ENCODE results near the gene KATNIP.

Gene KATNIP
- total RNA-seq: 19.0 to 42.1 (median 26.5) reads per million in 3 experiments

- peak; percentile 100 for DNase-seq
Measured at GRCh38 chr16:27549746-27550581, at the start of gene KATNIP, which contains the start of gene GTF3C1. KATNIP (plus strand) TSS chr16:27550144; CDS start chr16:27550171, 27 bp downstream. GTF3C1 (minus strand) TSS chr16:27549913; CDS start chr16:27549890, 23 bp downstream.

GRCh38 chr16:27500801-27501200 lies 49.1 kb upstream of the KATNIP start:
- DNase-seq: no peak

DNA sequence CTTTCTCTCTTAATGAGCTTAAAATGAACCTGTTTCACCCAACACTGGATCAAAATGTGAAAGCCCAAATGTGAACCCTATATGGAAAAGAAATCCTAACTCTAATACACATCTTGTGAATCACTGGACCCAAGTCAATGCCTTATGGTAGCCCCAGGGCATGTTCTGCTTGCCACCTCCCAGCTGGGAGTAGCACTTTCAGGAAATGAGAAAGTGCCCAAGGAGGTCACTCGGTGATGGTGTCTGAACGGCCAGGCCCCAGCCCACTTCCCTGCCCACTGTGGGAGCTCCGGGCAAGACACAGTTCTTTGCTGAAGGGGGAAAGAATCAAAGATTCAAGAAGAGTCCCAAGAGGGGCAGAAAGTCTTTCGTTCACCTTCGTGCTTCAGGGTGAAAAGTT lies 46.3 kb upstream of the KATNIP start:
- DNase-seq: no peak

DNA sequence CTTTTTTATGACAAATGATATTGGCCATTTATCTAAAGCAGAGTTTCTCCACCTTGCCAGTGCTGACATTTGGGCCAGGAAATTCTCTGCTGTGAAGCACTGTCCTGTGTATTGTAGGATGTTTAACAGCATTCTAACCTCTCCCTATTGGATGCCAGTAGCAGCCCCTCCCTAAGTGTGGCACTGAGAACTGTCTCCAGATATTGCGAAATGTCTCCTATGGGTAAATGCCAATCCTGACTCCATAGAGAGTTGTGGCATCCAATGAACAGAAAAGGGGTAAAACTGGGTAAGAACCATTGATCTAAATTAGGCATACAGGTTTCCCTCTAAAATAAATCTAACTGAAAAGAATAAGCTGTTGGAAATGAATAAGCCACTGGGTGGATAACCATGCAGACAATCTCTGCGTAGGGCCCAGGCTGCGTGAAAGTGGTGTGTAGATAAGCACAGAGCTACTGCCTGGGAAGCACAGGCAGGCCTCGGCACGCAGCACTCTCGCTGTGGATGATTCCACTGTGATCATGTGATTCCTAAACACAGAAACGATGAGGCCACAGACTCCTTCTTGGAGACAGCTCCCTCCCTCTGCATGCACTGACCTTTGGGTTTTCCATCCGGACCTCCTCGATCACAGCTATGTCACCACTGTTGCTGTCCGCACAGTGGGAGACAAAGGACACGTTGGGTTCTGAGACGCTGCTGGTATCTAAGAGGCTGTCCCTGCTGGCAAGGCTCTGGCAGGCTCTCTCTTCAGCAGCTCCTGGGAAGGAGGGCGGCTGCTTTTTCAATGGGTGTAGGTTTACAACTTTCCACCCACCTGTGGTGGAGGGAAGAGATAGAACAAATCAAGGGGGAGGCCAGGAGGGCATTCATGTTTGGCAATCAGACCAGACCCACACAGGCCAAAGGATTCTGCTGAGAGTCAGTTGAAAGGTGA lies 44.4 kb upstream of the KATNIP start:
- DNase-seq: no peak

GRCh38 chr16:27506771-27507170 lies 43.2 kb upstream of the KATNIP start:
- DNase-seq: no peak

- no peak for DNase-seq
Measured at GRCh38 chr16:27508476-27508875, 41.5 kb upstream of the KATNIP start.

DNA sequence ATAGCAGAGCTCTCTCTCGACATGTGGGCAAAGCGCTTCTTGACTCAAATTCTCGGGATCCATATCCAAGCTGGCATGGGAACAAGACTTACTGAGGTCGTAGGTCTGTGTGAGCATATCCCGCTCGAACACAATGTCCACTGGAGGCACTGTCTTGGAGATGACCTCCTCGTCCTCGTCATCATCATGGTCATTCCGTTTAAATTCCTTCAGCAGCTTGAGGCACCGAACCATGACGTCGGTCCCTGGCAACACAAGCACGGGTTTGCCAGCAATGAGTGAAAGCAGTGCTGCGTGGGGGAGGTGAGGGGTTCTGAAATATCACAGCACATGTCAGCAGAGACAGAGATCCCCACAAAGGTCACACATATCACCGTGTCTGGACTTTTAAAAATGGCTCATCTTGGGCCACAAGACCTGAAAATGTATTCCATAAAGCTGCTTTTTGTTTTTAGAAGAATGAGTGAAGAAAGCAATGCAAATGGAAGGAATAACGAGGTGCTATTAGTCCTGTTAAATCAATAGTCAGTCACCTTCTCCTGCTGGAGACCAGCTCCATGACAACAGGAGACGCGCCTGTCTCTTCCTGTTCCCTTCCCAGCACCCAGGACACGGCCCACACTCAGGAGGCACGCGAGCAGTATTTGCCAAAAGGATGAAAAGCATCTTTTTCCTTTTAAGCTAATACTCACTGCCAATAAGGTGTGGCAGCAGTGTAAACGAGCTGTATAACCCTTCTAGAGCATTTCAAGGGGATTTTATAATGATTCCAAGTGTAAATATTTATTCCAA lies 38.1 kb upstream of the KATNIP start:
- no peak for DNase-seq

- no peak for DNase-seq
Measured at GRCh38 chr16:27514806-27515205, 35.1 kb upstream of the KATNIP start.

DNA sequence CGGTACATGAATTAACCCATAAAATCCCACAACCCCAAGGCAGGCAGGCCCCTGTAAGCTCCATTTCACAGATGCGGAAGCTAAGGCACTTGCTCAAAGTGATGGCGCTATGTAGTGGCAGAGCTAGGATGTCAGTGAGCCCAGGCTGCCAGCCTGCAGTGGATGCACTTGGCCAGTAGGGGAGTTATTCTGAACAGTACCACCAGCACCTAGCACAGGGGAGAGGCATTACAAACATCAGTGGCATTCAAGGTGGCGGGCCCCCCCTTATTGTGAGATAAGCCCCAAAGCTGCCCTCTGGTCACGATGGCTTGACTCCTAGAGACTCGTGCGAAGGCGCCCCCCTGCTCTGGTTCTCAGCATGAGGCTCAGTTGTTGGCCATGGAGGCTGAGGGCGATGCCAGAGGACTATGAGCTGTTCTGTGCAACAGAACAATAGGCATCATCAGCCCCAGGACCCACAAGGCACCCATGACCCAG lies 34.0 kb upstream of the KATNIP start:
- DNase-seq: no peak

DNA sequence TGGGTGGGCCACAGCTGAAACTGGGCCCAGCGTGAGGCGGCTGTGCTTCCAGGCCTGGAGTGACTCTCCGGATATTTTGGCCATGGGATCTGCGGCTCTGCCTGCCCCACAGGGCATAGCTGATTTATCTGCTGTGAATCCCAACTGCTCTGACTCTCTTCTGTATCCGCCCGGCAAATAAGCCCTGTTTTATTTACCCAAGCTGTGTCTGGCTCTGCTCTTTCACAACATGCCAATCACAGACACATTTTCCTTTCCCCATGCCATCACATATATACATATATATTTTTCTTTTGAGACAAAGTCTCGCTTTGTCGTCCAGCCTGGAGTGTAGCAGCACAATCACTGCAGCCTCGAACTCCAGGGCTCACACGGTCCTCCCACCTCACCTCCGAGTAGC lies 33.6 kb upstream of the KATNIP start:
- DNase-seq: no peak

DNA sequence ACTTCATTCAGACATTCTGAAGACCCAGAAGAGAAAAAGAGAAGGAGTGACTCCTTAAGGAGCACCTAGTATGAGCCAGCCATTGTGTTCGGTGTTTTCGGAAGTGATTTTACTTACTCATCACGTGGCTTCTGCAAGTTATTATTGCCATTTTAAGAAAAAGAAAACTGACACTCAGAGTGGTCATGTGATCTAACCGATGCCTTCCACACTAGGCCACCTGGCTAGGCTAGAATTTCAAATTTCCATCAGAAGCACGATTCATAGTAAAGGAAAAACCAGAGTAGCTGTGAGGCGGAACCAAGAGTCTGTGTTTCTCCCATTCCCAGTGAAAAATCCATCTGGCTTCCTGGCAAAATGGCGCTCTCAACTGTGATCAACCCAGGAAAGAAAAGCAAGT lies 32.3 kb upstream of the KATNIP start:
- DNase-seq: no peak

DNA sequence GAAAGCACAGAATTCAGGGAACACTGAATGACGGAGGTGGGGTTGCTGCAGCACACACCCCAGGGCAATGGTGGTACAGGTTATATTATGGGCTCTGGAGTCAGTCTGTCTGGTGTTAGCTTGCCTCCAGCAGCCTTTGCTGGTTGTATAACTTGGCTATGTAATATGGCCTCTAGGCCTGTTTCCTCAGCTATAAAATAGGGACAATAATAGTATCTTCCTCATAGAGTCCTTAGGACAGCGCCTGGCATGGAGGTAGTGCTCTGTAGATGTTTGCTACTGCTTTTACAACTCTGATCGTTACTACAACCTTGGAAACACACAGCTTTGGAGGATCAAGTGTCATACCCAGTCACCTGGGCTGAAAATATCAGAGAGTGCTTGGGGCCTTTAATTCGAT lies 31.7 kb upstream of the KATNIP start:
- no peak for DNase-seq

- no peak for DNase-seq
Measured at GRCh38 chr16:27520982-27521673, 28.8 kb upstream of the KATNIP start.

DNA sequence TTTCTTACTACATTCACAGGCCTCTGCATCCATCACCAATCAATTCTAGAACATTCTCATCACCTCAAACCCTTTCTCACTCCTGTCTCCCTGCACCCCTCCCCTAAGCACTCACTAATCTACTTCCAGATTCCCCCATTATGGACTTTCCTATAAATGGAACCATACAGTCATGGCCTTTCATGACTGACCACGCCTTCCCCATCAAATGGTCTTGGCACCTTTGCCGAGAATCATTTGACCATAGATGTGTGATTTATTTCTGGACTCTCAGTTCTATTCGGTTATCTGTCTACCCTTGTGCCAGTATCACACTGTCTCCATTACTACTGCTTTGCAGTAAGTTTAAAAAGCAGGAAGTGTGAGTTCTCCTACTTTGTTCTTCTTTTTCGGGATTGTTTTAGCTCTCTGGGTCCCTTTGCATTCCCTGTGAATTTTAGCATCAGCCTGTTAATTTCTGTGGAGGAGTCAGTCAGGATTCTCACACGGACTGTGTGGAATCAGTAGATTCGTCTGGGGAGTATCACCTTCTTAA lies 27.7 kb upstream of the KATNIP start:
- DNase-seq: no peak

GRCh38 chr16:27526180-27526579 lies 23.8 kb upstream of the KATNIP start:
- DNase-seq: no peak

GRCh38 chr16:27528294-27528693 lies 21.6 kb upstream of the KATNIP start:
- no peak for DNase-seq

- no peak for DNase-seq
Measured at GRCh38 chr16:27529962-27530361, 20.0 kb upstream of the KATNIP start.

GRCh38 chr16:27531186-27531585 lies 18.8 kb upstream of the KATNIP start:
- DNase-seq: no peak

DNA sequence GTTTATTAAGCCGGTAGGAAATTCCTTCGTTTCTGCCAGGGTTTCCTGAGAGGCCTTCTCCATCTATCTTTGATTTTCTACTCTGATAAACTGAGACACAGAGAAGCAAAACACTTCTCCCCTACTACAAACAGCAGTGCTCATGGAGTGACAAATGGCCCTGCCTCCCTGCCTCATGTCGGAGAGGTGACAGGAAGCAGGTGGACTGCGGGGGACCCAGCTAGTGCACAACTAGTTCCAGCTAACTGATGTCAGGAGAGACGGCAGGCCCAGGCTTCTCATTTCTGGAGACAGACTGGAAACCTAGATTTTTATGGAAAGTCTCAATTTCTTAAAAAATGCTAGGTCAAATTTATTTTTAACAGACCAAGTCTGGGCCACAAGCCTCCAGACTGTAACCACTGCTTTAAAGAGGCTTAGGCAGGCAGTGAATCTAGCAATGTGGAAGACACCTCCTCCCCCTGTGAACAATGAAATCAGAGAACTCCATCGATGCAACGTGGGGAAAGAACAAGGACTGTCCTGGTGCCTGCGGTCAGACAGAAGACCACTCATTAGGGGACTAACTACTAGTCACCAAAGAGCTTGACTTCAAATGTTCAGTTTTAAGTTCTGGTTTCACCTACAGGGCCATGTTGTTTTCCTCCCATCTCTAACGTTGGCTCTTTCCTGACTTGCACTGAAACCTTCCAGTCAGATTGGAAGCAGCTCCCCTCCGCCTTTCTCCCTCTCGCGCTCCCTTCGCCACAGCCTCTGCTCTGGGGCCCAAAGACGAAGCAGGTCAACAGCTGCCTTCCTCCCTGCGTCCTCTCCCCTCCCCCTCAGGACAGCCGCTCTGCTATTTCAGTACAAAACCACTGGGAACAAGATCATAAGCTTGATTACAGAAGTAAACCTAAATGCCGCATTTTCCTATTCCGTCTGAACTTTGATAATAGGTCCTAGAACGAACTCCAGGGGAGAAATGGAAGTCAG lies 17.8 kb upstream of the KATNIP start:
- no peak for DNase-seq

- DNase-seq: no peak
Measured at GRCh38 chr16:27534256-27534655, 15.7 kb upstream of the KATNIP start.
